ENCODE measurements around the gene SERHL2. TPM values are rescaled to one million over a fixed set of nuclear protein-coding genes. Genes with fewer than 3 reads are reported as not detected.
A peak's percentile ranks its signal among the peaks of the same experiment; 100 is the strongest.
"Not testable (repeated sequence)": the region's sequence is repeated elsewhere in the genome, so short reads cannot be mapped to it uniquely, and the experiment has no call there.

The SERHL2 gene
- total and polyA plus RNA-seq, 2 experiments from 2014 or later, result 1.3 to 3.3 TPM

DNA sequence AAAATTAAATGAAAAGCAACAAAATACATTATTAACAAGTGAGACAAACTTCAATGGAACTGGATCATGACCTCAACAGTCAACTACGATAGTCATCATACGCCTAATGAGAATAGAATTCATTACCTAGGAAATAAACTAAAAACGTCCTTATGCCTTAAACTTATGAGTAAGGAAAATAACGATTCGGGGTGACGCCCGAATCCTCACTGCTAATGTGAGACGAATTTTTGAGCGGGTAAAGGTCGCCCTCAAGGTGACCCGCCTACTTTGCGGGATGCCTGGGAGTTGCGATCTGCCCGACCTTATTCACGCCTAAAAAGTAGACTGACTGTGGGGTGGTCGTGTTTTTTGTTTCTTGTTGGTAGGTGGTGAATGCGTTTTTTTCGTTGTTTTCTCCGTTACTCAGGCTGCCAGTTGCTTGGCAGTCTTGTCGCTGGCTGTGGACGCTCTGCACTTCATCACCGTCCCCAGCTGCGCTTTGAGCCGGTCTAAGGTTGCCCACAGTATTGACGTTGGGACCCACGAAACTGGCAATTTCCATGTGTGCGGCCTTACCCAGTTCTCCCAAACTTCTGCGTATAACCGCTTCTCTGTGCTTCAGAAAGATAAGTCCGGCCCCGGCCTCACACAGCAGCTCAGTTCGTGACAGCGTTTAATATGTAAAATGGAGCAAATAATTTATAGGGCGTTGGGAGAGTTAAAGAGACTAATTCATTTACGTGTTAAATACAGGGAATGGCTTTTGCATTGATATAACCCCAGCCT lies 61.5 kb downstream of the SERHL2 start:
- TF ChIP-seq EZH2 (IDR thresholded peaks at IDR 0.05; ENCODE audit: borderline replicate concordance), result no peak
- TF ChIP-seq, protein P1, sequence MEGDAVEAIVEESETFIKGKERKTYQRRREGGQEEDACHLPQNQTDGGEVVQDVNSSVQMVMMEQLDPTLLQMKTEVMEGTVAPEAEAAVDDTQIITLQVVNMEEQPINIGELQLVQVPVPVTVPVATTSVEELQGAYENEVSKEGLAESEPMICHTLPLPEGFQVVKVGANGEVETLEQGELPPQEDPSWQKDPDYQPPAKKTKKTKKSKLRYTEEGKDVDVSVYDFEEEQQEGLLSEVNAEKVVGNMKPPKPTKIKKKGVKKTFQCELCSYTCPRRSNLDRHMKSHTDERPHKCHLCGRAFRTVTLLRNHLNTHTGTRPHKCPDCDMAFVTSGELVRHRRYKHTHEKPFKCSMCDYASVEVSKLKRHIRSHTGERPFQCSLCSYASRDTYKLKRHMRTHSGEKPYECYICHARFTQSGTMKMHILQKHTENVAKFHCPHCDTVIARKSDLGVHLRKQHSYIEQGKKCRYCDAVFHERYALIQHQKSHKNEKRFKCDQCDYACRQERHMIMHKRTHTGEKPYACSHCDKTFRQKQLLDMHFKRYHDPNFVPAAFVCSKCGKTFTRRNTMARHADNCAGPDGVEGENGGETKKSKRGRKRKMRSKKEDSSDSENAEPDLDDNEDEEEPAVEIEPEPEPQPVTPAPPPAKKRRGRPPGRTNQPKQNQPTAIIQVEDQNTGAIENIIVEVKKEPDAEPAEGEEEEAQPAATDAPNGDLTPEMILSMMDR (IDR thresholded peaks at IDR 0.05; ENCODE audit: poor library complexity), result no peak
- Histone ChIP-seq H3K36me3 (replicated peaks; ENCODE audit: insufficient read depth, low read depth) (no peaks in the 10 kb centered on the region), H3K27me3 (no peaks in the 10 kb centered on the region), H3K9me2 (replicated peaks; ENCODE audit: insufficient read depth) (no peaks in the 10 kb centered on the region), H3K4me1 (ENCODE audit: insufficient read depth) (peaks cover 24% of the 10 kb centered on the region), H4K20me1 (ENCODE audit: insufficient read depth, poor library complexity, severe bottlenecking) (peaks cover 33% of the 10 kb centered on the region), H3K4me3 (no peak overlapping the region), H3K79me2 (peaks cover 38% of the 10 kb centered on the region), H3K27ac (peak overlapping the region; percentile 90), H3K4me2 (peak overlapping the region; percentile 69), H2AFZ (no peak overlapping the region), H3K9me3 (ENCODE audit: low read depth) (no peaks in the 10 kb centered on the region)
- peak; percentile 95 for DNase-seq (ENCODE audit: low spot score)
- 3% methylated on average over 35 of the region's 35 CpGs for WGBS (ENCODE audit: low lambda C conversion rate, missing lambda C conversion rate)

DNA sequence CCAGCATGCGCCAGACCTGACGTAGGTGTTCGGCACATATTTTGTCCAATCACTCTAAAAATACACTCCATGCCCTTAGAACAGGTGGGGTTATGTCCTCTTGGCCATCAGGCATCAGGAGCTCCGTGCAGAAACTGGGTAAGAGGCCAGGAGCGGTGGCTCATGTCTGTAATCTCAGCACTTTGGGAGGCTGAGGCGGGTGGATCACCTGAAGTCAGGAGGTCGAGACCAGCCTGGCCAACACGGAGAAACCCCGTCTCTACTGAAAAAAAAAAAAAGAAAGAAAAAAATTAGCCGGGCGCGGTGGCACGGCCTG lies 62.1 kb downstream of the SERHL2 start:
- not testable (repeated sequence) for H3K4me3 ChIP-seq; H3K27me3 ChIP-seq; DNase-seq (ENCODE audit: low spot score); H3K9me2 ChIP-seq (replicated peaks; ENCODE audit: insufficient read depth); H3K9me3 ChIP-seq (ENCODE audit: low read depth); H2AFZ ChIP-seq; H3K36me3 ChIP-seq (replicated peaks; ENCODE audit: insufficient read depth, low read depth)
- 54% methylated on average over 13 of the region's 13 CpGs for WGBS (ENCODE audit: low lambda C conversion rate, missing lambda C conversion rate)
- peaks cover 28% of the 10 kb centered on the region for H4K20me1 ChIP-seq (ENCODE audit: insufficient read depth, poor library complexity, severe bottlenecking)
- H3K4me1 ChIP-seq (ENCODE audit: insufficient read depth), result peaks cover 24% of the 10 kb centered on the region
- H3K27ac ChIP-seq, result peak overlapping the region; percentile 90
- peak overlapping the region; percentile 69 for H3K4me2 ChIP-seq
- peaks cover 33% of the 10 kb centered on the region for H3K79me2 ChIP-seq

DNA sequence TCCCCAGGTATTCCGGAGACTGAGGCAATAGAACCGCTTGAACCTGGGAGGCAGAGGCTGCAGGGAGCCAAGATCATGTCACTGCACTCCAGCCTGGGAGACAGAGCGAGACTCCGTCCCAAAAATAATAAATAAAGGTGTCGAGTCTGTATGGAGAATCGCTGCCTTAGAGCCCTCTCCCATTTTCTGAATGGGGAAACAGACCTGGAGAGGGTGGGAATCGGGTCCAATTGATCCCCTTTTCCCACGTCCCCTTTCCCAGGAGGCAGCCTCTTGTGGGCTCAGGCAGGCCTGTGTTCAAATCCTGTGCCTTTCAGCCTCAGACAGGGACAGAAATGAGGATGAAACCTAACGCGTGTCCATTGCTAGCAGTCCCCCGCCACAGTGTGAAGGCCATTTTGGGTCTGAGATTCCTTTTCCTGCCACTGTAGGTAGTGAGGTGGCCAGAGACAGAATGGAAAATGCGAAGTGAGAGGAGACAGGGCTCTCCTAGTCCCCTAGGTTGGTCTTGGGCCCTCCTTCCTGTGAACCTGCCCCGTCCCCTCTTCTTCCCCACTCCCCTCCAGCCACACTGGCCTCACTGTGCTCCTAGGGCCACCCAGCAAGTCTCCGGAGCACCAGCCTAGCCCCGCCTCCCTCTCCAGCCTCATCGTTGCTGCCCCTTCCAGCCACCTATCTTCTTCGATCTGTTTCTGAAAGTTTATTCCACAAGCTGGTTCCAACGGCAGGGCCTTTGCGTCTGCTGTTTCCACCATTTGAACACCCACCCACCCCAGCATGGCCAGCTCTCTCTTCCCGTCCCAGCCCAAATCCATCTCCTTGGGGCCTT lies 63.6 kb downstream of the SERHL2 start:
- no peaks in the 10 kb centered on the region for H3K9me2 ChIP-seq (replicated peaks; ENCODE audit: insufficient read depth)
- no peak overlapping the region for H3K4me2 ChIP-seq
- H3K27me3 ChIP-seq, result no peaks in the 10 kb centered on the region
- peaks cover 18% of the 10 kb centered on the region for H3K79me2 ChIP-seq
- WGBS (ENCODE audit: low lambda C conversion rate, missing lambda C conversion rate), result 81% methylated on average over 20 of the region's 20 CpGs
- H3K9me3 ChIP-seq (ENCODE audit: low read depth), result no peaks in the 10 kb centered on the region
- TF ChIP-seq EZH2phosphoT487 (IDR thresholded peaks at IDR 0.05; ENCODE audit: low read depth, severe bottlenecking, unreplicated experiment) (no peak), EZH2 (IDR thresholded peaks at IDR 0.05; ENCODE audit: borderline replicate concordance) (no peak)
- TF ChIP-seq, protein P1 (IDR thresholded peaks at IDR 0.05; ENCODE audit: poor library complexity), result no peak
- H3K36me3 ChIP-seq (replicated peaks; ENCODE audit: insufficient read depth, low read depth), result no peaks in the 10 kb centered on the region
- H3K4me1 ChIP-seq (ENCODE audit: insufficient read depth), result peaks cover 17% of the 10 kb centered on the region
- H3K27ac ChIP-seq, result no peak overlapping the region
- H3K4me3 ChIP-seq, result no peak overlapping the region
- peaks cover 12% of the 10 kb centered on the region for H4K20me1 ChIP-seq (ENCODE audit: insufficient read depth, poor library complexity, severe bottlenecking)
- no peak for DNase-seq (ENCODE audit: low spot score)
- no peak overlapping the region for H2AFZ ChIP-seq
